ENCODE measurements around the gene DCHS2. TPM values are rescaled to one million over a fixed set of nuclear protein-coding genes. Genes with fewer than 3 reads are reported as not detected.

The DCHS2 gene
- total RNA-seq, 6 experiments from 2014 or later: not detected

- no peak overlapping the region for H3K27ac Mint-ChIP-seq
- no peaks in the 10 kb centered on the region for H3K9me3 Mint-ChIP-seq
- no peak for TF ChIP-seq CTCF (IDR thresholded peaks at IDR 0.05)
- no peak for DNase-seq
- peaks cover 10% of the 10 kb centered on the region for H3K27me3 Mint-ChIP-seq (ENCODE audit: insufficient read depth)
- H3K4me1 Mint-ChIP-seq (ENCODE audit: low read depth): no peaks in the 10 kb centered on the region
- no peak overlapping the region for H3K4me3 Mint-ChIP-seq
- H3K36me3 Mint-ChIP-seq (ENCODE audit: low read depth): no peaks in the 10 kb centered on the region
Measured at GRCh38 chr4:154511981-154512380, 20.4 kb upstream of the DCHS2 start.

DNA sequence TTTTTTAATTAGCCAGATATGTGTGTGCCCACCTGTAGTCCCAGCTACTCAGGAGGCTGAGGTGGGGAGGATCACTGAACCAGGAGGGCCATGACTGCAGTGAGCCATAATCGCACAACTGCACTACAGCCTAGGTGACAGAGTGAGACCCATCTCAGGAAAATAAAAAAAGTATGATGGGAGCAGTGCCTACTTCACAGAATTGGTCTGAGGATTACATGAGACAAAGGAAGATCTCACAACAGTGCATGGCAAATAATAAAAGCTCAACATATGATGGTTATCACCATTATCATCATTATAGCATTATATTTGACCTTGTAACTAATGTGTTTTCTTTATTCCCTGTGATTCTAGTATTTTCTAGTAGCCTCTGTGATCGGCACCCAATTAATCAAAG lies 19.9 kb upstream of the DCHS2 start:
- Mint-ChIP-seq H3K27ac (no peak overlapping the region), H3K4me3 (no peak overlapping the region), H3K4me1 (ENCODE audit: low read depth) (no peaks in the 10 kb centered on the region), H3K27me3 (ENCODE audit: insufficient read depth) (peaks cover 10% of the 10 kb centered on the region), H3K9me3 (no peaks in the 10 kb centered on the region), H3K36me3 (ENCODE audit: low read depth) (no peaks in the 10 kb centered on the region)
- TF ChIP-seq CTCF (IDR thresholded peaks at IDR 0.05): no peak
- no peak for DNase-seq

GRCh38 chr4:154507156-154507555 lies 15.6 kb upstream of the DCHS2 start:
- no peak for TF ChIP-seq CTCF (IDR thresholded peaks at IDR 0.05)
- DNase-seq: no peak
- Mint-ChIP-seq H3K27me3 (ENCODE audit: insufficient read depth) (peaks cover 7% of the 10 kb centered on the region), H3K27ac (no peak overlapping the region), H3K4me1 (ENCODE audit: low read depth) (no peaks in the 10 kb centered on the region), H3K36me3 (ENCODE audit: low read depth) (no peaks in the 10 kb centered on the region), H3K4me3 (no peak overlapping the region), H3K9me3 (no peaks in the 10 kb centered on the region)

DNA sequence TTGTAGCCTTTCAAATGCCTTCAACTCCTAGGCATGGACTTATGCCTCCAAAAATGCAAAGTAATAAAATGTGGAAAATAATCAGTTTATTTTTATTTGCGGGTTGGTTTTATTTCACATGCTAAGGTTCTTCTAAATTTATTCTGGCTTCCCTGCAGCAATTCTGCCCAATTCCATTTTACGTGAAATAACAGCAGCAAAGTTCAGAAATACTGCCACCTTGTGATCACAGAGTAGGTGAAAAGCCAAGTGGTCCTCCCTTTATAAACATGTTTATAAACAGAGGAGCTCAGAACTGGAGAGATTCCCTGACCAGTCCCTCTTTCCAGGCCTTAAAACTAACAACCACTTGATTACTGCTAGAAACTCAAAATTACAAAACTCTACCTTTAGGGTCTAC lies 14.7 kb upstream of the DCHS2 start:
- Mint-ChIP-seq H3K4me1 (ENCODE audit: low read depth) (no peaks in the 10 kb centered on the region), H3K9me3 (no peaks in the 10 kb centered on the region), H3K36me3 (ENCODE audit: low read depth) (no peaks in the 10 kb centered on the region), H3K4me3 (no peak overlapping the region), H3K27me3 (ENCODE audit: insufficient read depth) (peaks cover 7% of the 10 kb centered on the region), H3K27ac (no peak overlapping the region)
- TF ChIP-seq CTCF (IDR thresholded peaks at IDR 0.05): peak; percentile 74
- DNase-seq: peak; percentile 30

- Mint-ChIP-seq H3K36me3 (ENCODE audit: low read depth) (no peaks in the 10 kb centered on the region), H3K4me1 (ENCODE audit: low read depth) (no peaks in the 10 kb centered on the region), H3K9me3 (no peaks in the 10 kb centered on the region), H3K4me3 (no peak overlapping the region), H3K27ac (no peak overlapping the region), H3K27me3 (ENCODE audit: insufficient read depth) (peaks cover 7% of the 10 kb centered on the region)
- peak; percentile 75 for TF ChIP-seq CTCF (IDR thresholded peaks at IDR 0.05)
- peak; percentile 6 for DNase-seq
Measured at GRCh38 chr4:154503598-154503997, 12.0 kb upstream of the DCHS2 start.

DNA sequence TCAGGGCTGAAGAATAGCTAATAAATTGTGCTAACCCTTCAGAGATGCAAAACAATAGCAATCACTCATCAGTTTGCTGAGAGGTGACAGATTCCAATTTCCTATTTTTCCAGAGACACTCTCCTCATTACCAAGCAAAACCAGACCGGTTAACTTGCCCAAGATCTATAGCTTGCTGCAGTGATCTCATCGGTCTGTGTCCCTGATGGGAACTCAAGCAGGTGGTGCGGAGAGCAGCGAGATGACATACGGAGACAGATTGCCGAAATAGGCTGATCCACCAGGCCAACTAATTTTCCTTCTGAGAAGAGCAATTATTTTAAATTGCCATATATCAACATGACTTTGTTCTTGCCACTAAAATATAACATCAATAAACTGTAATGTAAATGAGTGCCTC lies 10.5 kb upstream of the DCHS2 start:
- Mint-ChIP-seq H3K4me3 (no peak overlapping the region), H3K9me3 (no peaks in the 10 kb centered on the region), H3K27me3 (ENCODE audit: insufficient read depth) (peaks cover 3% of the 10 kb centered on the region), H3K27ac (no peak overlapping the region), H3K4me1 (ENCODE audit: low read depth) (no peaks in the 10 kb centered on the region), H3K36me3 (ENCODE audit: low read depth) (no peaks in the 10 kb centered on the region)
- TF ChIP-seq CTCF (IDR thresholded peaks at IDR 0.05): no peak
- DNase-seq: no peak
